HFFc6 (cell line): ENCODE results near the gene SLC13A3. TPM values are rescaled to one million over a fixed set of nuclear protein-coding genes. Genes with fewer than 3 reads are reported as not detected.

Experiments
- DNase-seq: peaks from one replicate; pipeline ENCODE4 v3.0.0-alpha.2; 2018
- H3K27ac Mint-ChIP-seq: 2 replicates; pipeline ENCODE4 v1.8.0; 2020; ENCODE audit warnings: mild to moderate bottlenecking, mixed read lengths
- H3K27me3 Mint-ChIP-seq: 2 replicates; pipeline ENCODE4 v1.8.0; 2021; ENCODE audit warnings: mild to moderate bottlenecking, moderate library complexity, mixed read lengths; ENCODE audit not compliant: insufficient read depth
- H3K36me3 Mint-ChIP-seq: 2 replicates; pipeline ENCODE4 v1.8.0; 2021; ENCODE audit warnings: low read depth, mixed read lengths
- H3K4me1 Mint-ChIP-seq: 2 replicates; pipeline ENCODE4 v1.8.0; 2020; ENCODE audit warnings: low read depth, mixed read lengths
- H3K4me3 Mint-ChIP-seq: 2 replicates; pipeline ENCODE4 v1.8.0; 2020; ENCODE audit warnings: mild to moderate bottlenecking, moderate library complexity, mixed read lengths
- H3K9me3 Mint-ChIP-seq: 2 replicates; pipeline ENCODE4 v1.8.0; 2020; ENCODE audit warnings: mild to moderate bottlenecking, mixed read lengths
- CTCF ChIP-seq: fragments of 200-600 bp; sonication (generic); IDR thresholded peaks from 2 replicates; pipeline ENCODE4 v1.5.0; 2021; ENCODE audit warnings: antibody characterized with exemption, mild to moderate bottlenecking
- total RNA-seq, 6 experiments: library from RNA; stranded (reverse); fragmentation: NEBNext Ultra II Directional; extraction: Animal tissue kit (Norgen Biotek cat#: 25700); gene quantifications; 2 replicates in 1 of 6; 3 replicates in 5 of 6; pipeline ENCODE4 v1.2.3, GENCODE V29; 2021

SLC13A3 gene
- total RNA-seq, 6 experiments from 2014 or later, result 2.3 to 3.5 (median 2.7) TPM

DNA sequence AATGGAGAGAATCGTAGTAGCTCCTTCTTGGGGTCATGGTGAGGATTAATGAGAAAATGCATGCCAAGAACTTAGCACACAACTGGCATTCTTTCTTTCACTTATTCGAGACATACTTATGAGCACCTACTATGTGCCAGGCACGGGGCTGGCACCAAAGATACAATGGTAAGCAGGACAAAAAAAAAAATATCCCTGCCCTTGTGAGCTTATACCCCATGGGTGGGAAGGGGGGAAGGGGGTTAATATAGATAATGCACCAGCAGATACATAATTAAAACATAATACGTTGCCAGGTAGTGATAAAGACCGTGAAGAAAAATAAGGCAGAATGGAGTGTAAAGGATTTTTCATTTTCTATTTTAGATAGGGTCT lies 8.3 kb downstream of the SLC13A3 start:
- Mint-ChIP-seq H3K4me1 (peaks cover 12% of the 10 kb centered on the region), H3K9me3 (no peaks in the 10 kb centered on the region), H3K36me3 (no peaks in the 10 kb centered on the region), H3K27me3 (no peaks in the 10 kb centered on the region; the same call in 1 of the 2 replicates), H3K27ac (no peak overlapping the region), H3K4me3 (no peak overlapping the region)
- TF ChIP-seq CTCF, result no peak
- DNase-seq, result no peak

DNA sequence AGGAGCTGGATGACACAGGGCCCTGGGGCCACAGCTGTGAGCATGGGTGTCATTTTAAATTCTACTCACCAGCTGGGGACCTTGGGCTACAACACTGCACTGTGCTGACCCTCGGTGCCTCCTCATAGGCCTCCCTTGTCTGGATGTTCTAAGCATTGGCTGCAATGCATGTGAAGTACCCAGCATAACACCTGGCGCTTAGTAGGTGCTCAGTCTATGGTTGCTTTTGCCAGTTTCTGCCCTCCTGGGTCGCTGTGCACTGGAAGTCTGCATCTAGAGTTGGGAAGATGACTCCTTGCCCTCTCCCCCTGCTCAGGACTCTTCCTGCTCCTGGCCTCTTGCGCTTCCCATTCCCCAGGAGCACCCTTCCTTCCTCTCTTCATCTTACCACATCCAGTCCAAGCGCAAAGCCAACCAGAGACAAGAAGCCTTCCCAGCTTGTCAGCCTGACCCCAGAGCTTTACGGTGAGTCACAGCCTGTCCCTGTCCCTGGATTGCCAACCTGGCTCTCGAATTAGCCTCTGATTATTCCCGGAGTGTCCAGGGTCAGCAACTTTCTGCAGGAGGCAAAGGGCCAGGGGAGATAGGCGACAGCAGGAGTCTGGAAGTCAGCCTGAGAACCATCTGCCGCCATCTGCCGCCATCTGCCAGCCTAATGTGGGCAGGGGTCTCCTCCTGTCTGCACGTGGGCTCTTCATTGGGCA lies 8.8 kb downstream of the SLC13A3 start:
- Mint-ChIP-seq H3K27ac (no peak overlapping the region), H3K36me3 (no peaks in the 10 kb centered on the region), H3K9me3 (no peaks in the 10 kb centered on the region), H3K4me3 (no peak overlapping the region), H3K27me3 (no peaks in the 10 kb centered on the region; the same call in 1 of the 2 replicates), H3K4me1 (peaks cover 12% of the 10 kb centered on the region)
- no peak for TF ChIP-seq CTCF
- no peak for DNase-seq

DNA sequence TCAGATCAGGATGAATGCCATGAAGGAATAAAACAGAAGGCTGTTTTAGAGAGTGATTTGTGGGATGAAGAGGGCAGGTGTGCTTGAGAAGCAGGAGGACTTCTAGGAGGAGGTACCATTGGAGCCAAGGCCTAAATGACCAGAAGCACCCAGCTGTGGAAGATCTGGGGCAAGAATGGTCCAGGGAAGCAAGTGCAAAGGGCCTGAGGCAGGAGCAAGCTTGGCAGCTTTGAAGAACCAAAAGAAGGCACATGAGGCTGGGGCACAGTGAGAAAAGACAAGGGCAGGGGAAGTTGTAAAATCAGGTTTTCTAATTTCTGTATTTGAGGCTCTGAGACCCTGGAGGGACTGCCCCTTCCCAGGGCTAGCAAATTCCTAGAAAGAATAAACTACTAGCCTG lies 9.8 kb downstream of the SLC13A3 start:
- Mint-ChIP-seq H3K4me3 (no peak overlapping the region), H3K27ac (no peak overlapping the region), H3K9me3 (no peaks in the 10 kb centered on the region), H3K36me3 (no peaks in the 10 kb centered on the region), H3K27me3 (no peaks in the 10 kb centered on the region; the same call in 1 of the 2 replicates), H3K4me1 (peaks cover 3% of the 10 kb centered on the region; the same call in 1 of the 2 replicates)
- no peak for TF ChIP-seq CTCF
- no peak for DNase-seq

GRCh38 chr20:46640536-46641311 lies 10.5 kb downstream of the SLC13A3 start:
- no peaks in the 10 kb centered on the region for H3K36me3 Mint-ChIP-seq
- H3K27ac Mint-ChIP-seq, result no peak overlapping the region
- no peaks in the 10 kb centered on the region for H3K4me1 Mint-ChIP-seq
- peaks cover 4% of the 10 kb centered on the region; the same call in 1 of the 2 replicates for H3K27me3 Mint-ChIP-seq
- no peak for TF ChIP-seq CTCF
- no peak for DNase-seq
- no peak overlapping the region for H3K4me3 Mint-ChIP-seq
- no peaks in the 10 kb centered on the region for H3K9me3 Mint-ChIP-seq

GRCh38 chr20:46640044-46640443 lies 11.2 kb downstream of the SLC13A3 start:
- Mint-ChIP-seq H3K36me3 (no peaks in the 10 kb centered on the region), H3K4me1 (no peaks in the 10 kb centered on the region), H3K9me3 (no peaks in the 10 kb centered on the region), H3K27ac (no peak overlapping the region), H3K27me3 (peaks cover 10% of the 10 kb centered on the region), H3K4me3 (no peak overlapping the region)
- no peak for TF ChIP-seq CTCF
- DNase-seq, result no peak
